ENCODE data around the gene DESI1. TPM values are rescaled to one million over a fixed set of nuclear protein-coding genes. Genes with fewer than 3 reads are reported as not detected.

Gene DESI1
- total and polyA plus RNA-seq, 2 of the 13 experiments (the other 11 are each of a cell fraction or from before 2014, with no cell fraction given), result 21.6 to 29.2 TPM

DNA sequence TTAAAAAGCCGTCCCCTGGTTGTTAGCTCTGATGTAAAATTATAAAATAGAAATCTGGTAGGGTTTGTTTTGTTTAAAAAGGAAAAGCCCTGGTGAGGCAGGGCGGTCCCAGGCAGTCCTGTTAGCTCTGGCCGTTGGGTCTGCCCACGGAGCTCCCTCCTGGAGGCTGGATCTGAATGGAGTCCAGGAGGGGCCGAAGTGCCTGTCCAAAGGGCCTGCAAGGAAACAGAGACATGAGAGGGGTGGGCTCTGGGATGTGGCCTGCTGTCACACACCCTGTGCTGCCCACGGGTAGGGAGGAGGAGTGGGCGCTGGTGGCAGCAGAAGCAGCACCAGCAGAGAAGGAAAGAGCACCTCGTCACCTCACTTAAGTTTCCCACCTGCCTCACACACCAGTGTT is 19.9 kb downstream of the DESI1 start:
- Histone ChIP-seq H3K27ac (ENCODE audit: extremely low read length, insufficient read depth, low read length) (no peak overlapping the region), H3K4me3 (replicated peaks in 1 of 3; ENCODE audit: insufficient read depth in 1 of 3, low read depth in 2 of 3, low read length in 3 of 3) (no peak overlapping the region), H3K9ac (ENCODE audit: insufficient read depth, low read depth, low read length) (no peak overlapping the region), H3K79me2 (ENCODE audit: insufficient read depth, low read length) (no peaks in the 10 kb centered on the region), H3K4me1 (ENCODE audit: insufficient read depth, low read length) (peaks cover 18% of the 10 kb centered on the region), H4K20me1 (ENCODE audit: insufficient read depth, low read length) (no peaks in the 10 kb centered on the region), H3K27me3 (ENCODE audit: control insufficient read depth in 1 of 2, insufficient read depth in 2 of 2, low read length in 2 of 2) (no peaks in the 10 kb centered on the region), H2AFZ (ENCODE audit: low read length) (no peak overlapping the region), H3K4me2 (ENCODE audit: low read depth, low read length) (no peak overlapping the region), H3K9me3 (ENCODE audit: low read length) (no peaks in the 10 kb centered on the region), H3K36me3 (replicated peaks in 1 of 2; ENCODE audit: control insufficient read depth in 1 of 2, insufficient read depth in 2 of 2, low read length in 2 of 2) (peaks cover 14 to 32% of the 10 kb centered on the region in 2 experiments)
- POLR2A ChIA-PET, result interaction anchor here (1.6 kb wide), 1 partner anchor 20 kb away, joined by 6 read pairs; the partner anchor contains the start of genes DESI1 and XRCC6
- TF ChIP-seq, protein P1, sequence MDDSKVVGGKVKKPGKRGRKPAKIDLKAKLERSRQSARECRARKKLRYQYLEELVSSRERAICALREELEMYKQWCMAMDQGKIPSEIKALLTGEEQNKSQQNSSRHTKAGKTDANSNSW (CRISPR knock-in tag; IDR thresholded peaks at IDR 0.05; ENCODE audit: borderline replicate concordance), result no peak
- TF ChIP-seq, protein P2, sequence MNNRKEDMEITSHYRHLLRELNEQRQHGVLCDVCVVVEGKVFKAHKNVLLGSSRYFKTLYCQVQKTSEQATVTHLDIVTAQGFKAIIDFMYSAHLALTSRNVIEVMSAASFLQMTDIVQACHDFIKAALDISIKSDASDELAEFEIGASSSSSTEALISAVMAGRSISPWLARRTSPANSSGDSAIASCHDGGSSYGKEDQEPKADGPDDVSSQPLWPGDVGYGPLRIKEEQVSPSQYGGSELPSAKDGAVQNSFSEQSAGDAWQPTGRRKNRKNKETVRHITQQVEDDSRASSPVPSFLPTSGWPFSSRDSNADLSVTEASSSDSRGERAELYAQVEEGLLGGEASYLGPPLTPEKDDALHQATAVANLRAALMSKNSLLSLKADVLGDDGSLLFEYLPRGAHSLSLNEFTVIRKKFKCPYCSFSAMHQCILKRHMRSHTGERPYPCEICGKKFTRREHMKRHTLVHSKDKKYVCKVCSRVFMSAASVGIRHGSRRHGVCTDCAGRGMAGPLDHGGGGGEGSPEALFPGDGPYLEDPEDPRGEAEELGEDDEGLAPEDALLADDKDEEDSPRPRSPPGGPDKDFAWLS (CRISPR knock-in tag; IDR thresholded peaks at IDR 0.05; ENCODE audit: borderline replicate concordance), result no peak
- TF ChIP-seq, protein P3, sequence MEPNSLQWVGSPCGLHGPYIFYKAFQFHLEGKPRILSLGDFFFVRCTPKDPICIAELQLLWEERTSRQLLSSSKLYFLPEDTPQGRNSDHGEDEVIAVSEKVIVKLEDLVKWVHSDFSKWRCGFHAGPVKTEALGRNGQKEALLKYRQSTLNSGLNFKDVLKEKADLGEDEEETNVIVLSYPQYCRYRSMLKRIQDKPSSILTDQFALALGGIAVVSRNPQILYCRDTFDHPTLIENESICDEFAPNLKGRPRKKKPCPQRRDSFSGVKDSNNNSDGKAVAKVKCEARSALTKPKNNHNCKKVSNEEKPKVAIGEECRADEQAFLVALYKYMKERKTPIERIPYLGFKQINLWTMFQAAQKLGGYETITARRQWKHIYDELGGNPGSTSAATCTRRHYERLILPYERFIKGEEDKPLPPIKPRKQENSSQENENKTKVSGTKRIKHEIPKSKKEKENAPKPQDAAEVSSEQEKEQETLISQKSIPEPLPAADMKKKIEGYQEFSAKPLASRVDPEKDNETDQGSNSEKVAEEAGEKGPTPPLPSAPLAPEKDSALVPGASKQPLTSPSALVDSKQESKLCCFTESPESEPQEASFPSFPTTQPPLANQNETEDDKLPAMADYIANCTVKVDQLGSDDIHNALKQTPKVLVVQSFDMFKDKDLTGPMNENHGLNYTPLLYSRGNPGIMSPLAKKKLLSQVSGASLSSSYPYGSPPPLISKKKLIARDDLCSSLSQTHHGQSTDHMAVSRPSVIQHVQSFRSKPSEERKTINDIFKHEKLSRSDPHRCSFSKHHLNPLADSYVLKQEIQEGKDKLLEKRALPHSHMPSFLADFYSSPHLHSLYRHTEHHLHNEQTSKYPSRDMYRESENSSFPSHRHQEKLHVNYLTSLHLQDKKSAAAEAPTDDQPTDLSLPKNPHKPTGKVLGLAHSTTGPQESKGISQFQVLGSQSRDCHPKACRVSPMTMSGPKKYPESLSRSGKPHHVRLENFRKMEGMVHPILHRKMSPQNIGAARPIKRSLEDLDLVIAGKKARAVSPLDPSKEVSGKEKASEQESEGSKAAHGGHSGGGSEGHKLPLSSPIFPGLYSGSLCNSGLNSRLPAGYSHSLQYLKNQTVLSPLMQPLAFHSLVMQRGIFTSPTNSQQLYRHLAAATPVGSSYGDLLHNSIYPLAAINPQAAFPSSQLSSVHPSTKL (CRISPR knock-in tag; IDR thresholded peaks at IDR 0.05), result no peak
- TF ChIP-seq ZNF350 (CRISPR knock-in tag; IDR thresholded peaks at IDR 0.05; ENCODE audit: borderline replicate concordance, low read depth) (no peak), BCL6 (CRISPR knock-in tag; IDR thresholded peaks at IDR 0.05) (no peak), ZNF879 (CRISPR knock-in tag; IDR thresholded peaks at IDR 0.05) (no peak)
- TF ChIP-seq, protein P4, sequence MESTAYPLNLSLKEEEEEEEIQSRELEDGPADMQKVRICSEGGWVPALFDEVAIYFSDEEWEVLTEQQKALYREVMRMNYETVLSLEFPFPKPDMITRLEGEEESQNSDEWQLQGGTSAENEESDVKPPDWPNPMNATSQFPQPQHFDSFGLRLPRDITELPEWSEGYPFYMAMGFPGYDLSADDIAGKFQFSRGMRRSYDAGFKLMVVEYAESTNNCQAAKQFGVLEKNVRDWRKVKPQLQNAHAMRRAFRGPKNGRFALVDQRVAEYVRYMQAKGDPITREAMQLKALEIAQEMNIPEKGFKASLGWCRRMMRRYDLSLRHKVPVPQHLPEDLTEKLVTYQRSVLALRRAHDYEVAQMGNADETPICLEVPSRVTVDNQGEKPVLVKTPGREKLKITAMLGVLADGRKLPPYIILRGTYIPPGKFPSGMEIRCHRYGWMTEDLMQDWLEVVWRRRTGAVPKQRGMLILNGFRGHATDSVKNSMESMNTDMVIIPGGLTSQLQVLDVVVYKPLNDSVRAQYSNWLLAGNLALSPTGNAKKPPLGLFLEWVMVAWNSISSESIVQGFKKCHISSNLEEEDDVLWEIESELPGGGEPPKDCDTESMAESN (CRISPR knock-in tag; conservative IDR thresholded peaks at IDR 0.05), result no peak
- CTCF ChIA-PET (ENCODE audit: low intra/inter-chr PET ratio, low total read pairs), result no interaction called here
- BruUV-seq (replicated peaks), result no TSS peak
- no peak for DNase-seq (ENCODE audit: low spot score)
- WGBS (ENCODE audit: low lambda C conversion rate), result 94% methylated on average over 6 of the region's 8 CpGs
- FAIRE-seq, result no peak
- in situ Hi-C loops (cut with HindIII; ENCODE audit: extremely low pct_ligation_motif_present, low pct_unique_long_range_greater_than_20kb), result no loop called here
- intact Hi-C loops (cut with micrococcal nuclease; ENCODE audit: unreplicated experiment), result no loop called here
- no peak for ATAC-seq

All from HepG2 (cell line).